ENCODE data around the gene TUBGCP2.

- TF ChIP-seq CTCF (IDR thresholded peaks at IDR 0.05): no peak
- TF ChIP-seq POLR2AphosphoS5 (IDR thresholded peaks at IDR 0.05; ENCODE audit: low read depth, low read length): no peak
- no peak for TF ChIP-seq TCF7L2 (IDR thresholded peaks at IDR 0.05; ENCODE audit: low read depth, low read length)
Measured at GRCh38 chr10:133326745-133327650, 18.3 kb upstream of the TUBGCP2 start.
